HL-60 (cell line): ENCODE results near the gene TSPEAR.

Experiments
- CTCF ChIP-seq: IDR thresholded peaks from one replicate; pipeline ENCODE4 v1.5.1; 2011; ENCODE audit warnings: low read length, control low read depth, inconsistent platforms; ENCODE audit not compliant: insufficient read depth
- GABPA ChIP-seq: IDR thresholded peaks from 2 replicates; pipeline ENCODE4 v1.6.1; 2012; ENCODE audit warnings: low read depth
- POLR2AphosphoS5 ChIP-seq: IDR thresholded peaks from 2 replicates; pipeline ENCODE4 v1.6.1; 2012; ENCODE audit warnings: low read depth

DNA sequence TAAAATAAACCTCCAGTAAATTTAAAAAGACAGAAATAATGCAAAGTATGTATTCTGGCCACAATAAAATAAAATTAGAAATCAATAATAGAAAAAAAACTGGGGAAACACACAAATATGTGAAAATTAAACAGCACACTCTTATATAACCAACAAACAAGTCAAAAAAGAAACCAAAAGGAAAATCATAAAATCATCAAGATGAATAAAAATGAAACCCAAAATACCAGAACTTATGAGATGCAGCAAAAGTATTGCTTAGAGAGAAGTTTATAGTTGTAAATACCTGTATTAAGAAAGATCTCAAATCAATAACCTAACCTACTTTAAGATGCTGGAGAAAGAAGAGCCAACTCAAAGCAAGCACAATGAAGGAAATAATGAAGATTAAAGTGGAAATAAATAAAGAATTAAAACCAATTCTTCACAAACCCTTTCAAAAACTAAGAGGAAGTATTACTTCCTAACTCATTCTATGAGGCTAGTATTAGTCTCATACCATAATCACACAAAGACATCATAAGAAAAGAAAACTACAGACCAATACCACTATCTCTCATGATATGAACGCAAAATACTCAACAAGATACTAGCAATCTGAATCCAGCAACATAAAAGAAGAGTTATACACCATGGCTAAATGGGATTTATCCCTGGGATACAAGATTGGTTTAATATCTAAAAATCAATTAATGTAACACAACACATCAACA is 146.3 kb downstream of the TSPEAR start:
- TF ChIP-seq CTCF (no peak), GABPA (no peak), POLR2AphosphoS5 (no peak)
